K562 (cell line): ENCODE data around the gene FCAMR. TPM values are rescaled to one million over a fixed set of nuclear protein-coding genes. Genes with fewer than 3 reads are reported as not detected.

Source experiments
- ATAC-seq: fragments of 200-7000 bp; cut with Tn5 transposase; 3 replicates; pipeline ENCODE4 v1.9.1; 2020; ENCODE audit warnings: moderate library complexity
- BruUV-seq: library from RNA; stranded (reverse); fragments of 400-500 nt; replicated peaks from 2 replicates; lab custom pipeline; 2021; lab: Mats Ljungman, UMichigan
- CTCF ChIA-PET: fragments of 300-600 bp; formaldehyde crosslinking; extraction: SDS; loops from one replicate; lab custom pipeline; 2021; ENCODE audit warnings: low intra/inter-chr PET ratio; lab: Yijun Ruan, JAX
- POLR2A ChIA-PET: fragments of 300-600, 350-650 bp; sonication (Branson Sonifier 250); formaldehyde crosslinking; extraction: SDS; loops from one replicate; lab custom pipeline; 2021; ENCODE audit warnings: antibody characterized with exemption, inconsistent platforms; lab: Yijun Ruan, JAX
- DNase-seq, 4 experiments: peaks; one replicate each; pipeline versions ENCODE4 v3.0.0 to v3.0.0-alpha.2; 2011 to 2018; ENCODE audit warnings: low spot score in 3 of 4, mixed read lengths in 3 of 4; ENCODE audit errors: extremely low read depth in 1 of 4
- FAIRE-seq: peaks from 2 replicates; lab custom pipeline; 2011; peaks lifted over from hg19 to GRCh38; lab: Jason Lieb, UNC
- H2AFZ ChIP-seq: 2 replicates; pipeline ENCODE4 v1.6.0; 2011; ENCODE audit warnings: low read depth, low read length, control low read depth, inconsistent platforms
- H3K27ac ChIP-seq: fragments of 200-600 bp; 3 replicates; pipeline ENCODE4 v1.8.0; 2011; ENCODE audit warnings: low read depth, mild to moderate bottlenecking, control low read depth, inconsistent platforms, low read length, moderate library complexity, mixed read lengths; ENCODE audit errors: extremely low read depth
- H3K27me3 ChIP-seq, 2 experiments: fragments of 300-600 bp in 1 of 2; 2 replicates in 1 of 2; 3 replicates in 1 of 2; pipeline versions ENCODE4 v1.6.0 to v1.8.0; 2011; ENCODE audit warnings: inconsistent platforms in 2 of 2, low read length in 2 of 2, mild to moderate bottlenecking in 1 of 2, mixed read lengths in 1 of 2, moderate library complexity in 1 of 2; ENCODE audit not compliant: control insufficient read depth in 2 of 2, insufficient read depth in 2 of 2
- H3K36me3 ChIP-seq: fragments of 300-600 bp; 3 replicates; pipeline ENCODE4 v1.8.0; 2011; ENCODE audit warnings: mild to moderate bottlenecking, low read length, inconsistent platforms; ENCODE audit not compliant: control insufficient read depth, insufficient read depth
- H3K4me1 ChIP-seq, 2 experiments: fragments of 200-600 bp in 1 of 2; replicated peaks in 1 of 2; 2 replicates in 1 of 2; 3 replicates in 1 of 2; pipeline versions ENCODE4 v1.5.1 to v1.8.0; 2011; ENCODE audit warnings: inconsistent platforms in 2 of 2, low read length in 2 of 2, mild to moderate bottlenecking in 1 of 2, mixed read lengths in 1 of 2, moderate library complexity in 1 of 2; ENCODE audit not compliant: control insufficient read depth in 2 of 2, insufficient read depth in 2 of 2
- H3K4me2 ChIP-seq: 2 replicates; pipeline ENCODE4 v1.6.1; 2011; ENCODE audit warnings: low read length, control low read depth, inconsistent platforms, mixed read lengths; ENCODE audit not compliant: insufficient read depth
- H3K4me3 ChIP-seq: fragments of 200-600 bp; sonication (generic), shearing (Covaris generic); 2 replicates; pipeline ENCODE4 v1.5.1; 2016; ENCODE audit warnings: control low read depth, inconsistent platforms
- H3K79me2 ChIP-seq: fragments of 200-600 bp; 3 replicates; pipeline ENCODE4 v1.8.0; 2011; ENCODE audit warnings: low read length, inconsistent platforms; ENCODE audit not compliant: control insufficient read depth, insufficient read depth
- H3K9ac ChIP-seq, 2 experiments: 2 replicates each; pipeline versions ENCODE4 v1.6.0 to v1.6.1; 2011; ENCODE audit warnings: low read depth in 2 of 2, low read length in 2 of 2, control low read depth in 1 of 2, inconsistent platforms in 1 of 2, mild to moderate bottlenecking in 1 of 2, mixed read lengths in 1 of 2; ENCODE audit not compliant: insufficient read depth in 1 of 2
- H3K9me1 ChIP-seq: one replicate; pipeline ENCODE4 v1.6.0; 2011; ENCODE audit warnings: inconsistent platforms, mild to moderate bottlenecking, low read length, moderate library complexity; ENCODE audit not compliant: control insufficient read depth, insufficient read depth
- H3K9me3 ChIP-seq: replicated peaks from 2 replicates; pipeline ENCODE4 v1.5.1; 2011; ENCODE audit warnings: low read depth, low read length, inconsistent platforms; ENCODE audit not compliant: control insufficient read depth, insufficient read depth
- H4K20me1 ChIP-seq: replicated peaks from 2 replicates; pipeline ENCODE4 v1.6.1; 2011; ENCODE audit warnings: low read length, inconsistent platforms, mixed read lengths; ENCODE audit not compliant: control insufficient read depth, insufficient read depth
- CGGBP1 ChIP-seq: fragments of 250-450 bp; sonication (Bioruptor Pico); IDR thresholded peaks from 2 replicates; pipeline ENCODE4 v1.9.0; 2021; ENCODE audit warnings: mild to moderate bottlenecking
- CREB1 ChIP-seq, 2 experiments: sonication (generic) in 1 of 2; formaldehyde crosslinking in 1 of 2; IDR thresholded peaks; 2 replicates each; pipeline versions ENCODE4 v1.6.1 to v1.8.0; 2012 to 2022; ENCODE audit warnings: inconsistent platforms in 1 of 2, mild to moderate bottlenecking in 1 of 2, missing genetic modification reagents in 1 of 2, moderate library complexity in 1 of 2
- FOSL1 ChIP-seq: fragments of 200-800 bp; sonication (Bioruptor generic); conservative IDR thresholded peaks from 2 replicates; pipeline ENCODE4 v1.6.1; 2016; ENCODE audit warnings: missing genetic modification characterization, missing compliant biosample characterization
- MXD1 ChIP-seq: fragments of 250-450 bp; sonication (Bioruptor Pico); IDR thresholded peaks from 2 replicates; pipeline ENCODE4 v1.8.0; 2021; ENCODE audit warnings: borderline replicate concordance, mild to moderate bottlenecking, moderate library complexity; ENCODE audit not compliant: poor library complexity, severe bottlenecking
- NFRKB ChIP-seq: fragments of 450-650 bp; IDR thresholded peaks from 2 replicates; pipeline ENCODE4 v1.6.1; 2016; ENCODE audit warnings: low read depth
- NR2F6 ChIP-seq: fragments of 450-650 bp; formaldehyde crosslinking; IDR thresholded peaks from 2 replicates; pipeline ENCODE4 v1.4.0; 2020; ENCODE audit warnings: mild to moderate bottlenecking
- POLR2A ChIP-seq: fragments of 450-650 bp; conservative IDR thresholded peaks from 2 replicates; pipeline ENCODE4 v1.6.1; 2016
- PPARD ChIP-seq: fragments of 250-450 bp; sonication (Bioruptor Pico); IDR thresholded peaks from 2 replicates; pipeline ENCODE4 v1.8.0; 2022; ENCODE audit warnings: inconsistent platforms, mild to moderate bottlenecking, moderate library complexity
- STAT5A ChIP-seq: IDR thresholded peaks from 2 replicates; pipeline ENCODE4 v1.6.1; 2012; ENCODE audit warnings: low read length, inconsistent platforms, borderline replicate concordance
- TCF3 ChIP-seq: sonication (generic); formaldehyde crosslinking; IDR thresholded peaks from 2 replicates; pipeline ENCODE4 v1.4.0; 2020; ENCODE audit warnings: mild to moderate bottlenecking, missing genetic modification reagents
- ZNF263 ChIP-seq: sonication (generic); formaldehyde crosslinking; IDR thresholded peaks from 2 replicates; pipeline ENCODE4 v1.8.0; 2022; ENCODE audit warnings: mild to moderate bottlenecking, missing genetic modification reagents, borderline replicate concordance
- ZNF445 ChIP-seq: fragments of 250-450 bp; sonication (Bioruptor Pico); IDR thresholded peaks from 2 replicates; pipeline ENCODE4 v1.4.0; 2020; ENCODE audit warnings: low read depth, mild to moderate bottlenecking, moderate library complexity
- WGBS: fragments of 100-300 bp; shearing (Covaris generic); methylation state at CpG from one replicate; pipeline ENCODE4 v1.1.6; 2016; ENCODE audit warnings: low coverage, mixed read lengths; ENCODE audit not compliant: insufficient coverage; ENCODE audit errors: missing lambda C conversion rate; 5-methylcytosine and 5-hydroxymethylcytosine counted together
- in situ Hi-C: fragments of 300-500 bp; cut with MboI; formaldehyde crosslinking; loops from 4 replicates; pipeline ENCODE4 v1.15.0; 2018; ENCODE audit warnings: inconsistent platforms, mixed read lengths
- intact Hi-C: fragments of 100-400 bp; cut with micrococcal nuclease; formaldehyde crosslinking; loops from 2 replicates; pipeline ENCODE4 v1.14.2; 2022
- polyA plus RNA-seq, 8 experiments: library from polyadenylated mRNA; depleted of rRNA in 4 of 8; stranded (reverse) in 5 of 8; unstranded in 3 of 8; fragments of >200 nt; fragmentation: Nextera tagmentation in 2 of 8; fragmentation: Illumina TruSeq in 1 of 8; extraction: Ambion mirVana in 2 of 8; extraction: Trizol in 1 of 8; gene quantifications; 2 replicates each; pipeline versions ENCODE4 v1.2.1 to v1.2.3, GENCODE V29; 2011 to 2014; ENCODE audit warnings: inconsistent platforms in 1 of 8, missing spikeins in 1 of 8
- total RNA-seq, 7 experiments: library from RNA; depleted of rRNA in 6 of 7; stranded (reverse); fragments of >200 nt in 6 of 7; fragmentation: Illumina TruSeq in 2 of 7; extraction: Trizol in 2 of 7; gene quantifications; 2 replicates each; pipeline versions ENCODE4 v1.2.1 to v1.2.3, GENCODE V29; 2011 to 2021; ENCODE audit warnings: low replicate concordance in 1 of 7
- TF ChIP-seq, protein P1 (sequence below): fragments of 250-450 bp; sonication (Bioruptor Pico); IDR thresholded peaks from 2 replicates; pipeline ENCODE4 v1.4.0; 2020; ENCODE audit warnings: borderline replicate concordance

The FCAMR gene
- total and polyA plus RNA-seq, 9 of the 15 experiments (the other 6 are each of a cell fraction or from before 2014, with no cell fraction given), result not detected

DNA sequence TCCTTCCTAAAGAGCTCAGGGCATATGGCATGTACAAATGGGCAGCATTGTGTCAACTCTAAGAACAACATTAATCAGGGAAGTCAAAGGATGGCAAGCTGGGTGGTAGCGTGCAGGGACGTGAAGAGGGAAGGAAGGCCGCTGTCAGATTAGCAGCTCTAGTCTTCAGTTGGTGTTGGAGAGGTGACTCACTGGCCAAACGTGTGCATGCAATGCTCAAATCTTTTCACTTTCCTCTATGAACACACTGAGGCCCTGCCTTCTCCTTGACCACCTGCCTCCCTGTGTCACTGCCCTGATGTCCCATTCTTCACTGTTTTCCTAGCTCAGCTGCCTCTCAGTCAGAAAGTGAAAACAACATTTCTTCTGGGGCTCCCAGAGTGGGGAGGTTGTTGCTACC is 18.1 kb downstream of the FCAMR start:
- Histone ChIP-seq H3K4me3 (no peak overlapping the region), H3K9ac (no peak overlapping the region), H3K9me1 (no peaks in the 10 kb centered on the region), H3K27me3 (no peaks in the 10 kb centered on the region), H2AFZ (0 out of 2 replicates have a peak overlapping the region, but pooled peaks have one; percentile 21), H3K79me2 (no peaks in the 10 kb centered on the region), H3K27ac (no peak overlapping the region), H3K36me3 (no peaks in the 10 kb centered on the region), H3K4me2 (no peak overlapping the region), H3K4me1 (peaks cover 6 to 22% of the 10 kb centered on the region in 2 experiments; a peak in 4 of 5 replicates), H4K20me1 (no peaks in the 10 kb centered on the region), H3K9me3 (no peaks in the 10 kb centered on the region)
- in situ Hi-C loops (no loop called here), intact Hi-C loops (no loop called here)
- CTCF ChIA-PET, result no interaction called here
- no peak for TF ChIP-seq NR2F6 (CRISPR knock-in tag)
- TF ChIP-seq FOSL1 (tag), result peak; percentile 54
- POLR2A ChIA-PET, result interaction anchor here (0.6 to 2.9 kb wide), 4 partner anchors 9 to 59 kb away, joined by 3 to 14 read pairs (median 5); no protein-coding TSS in a partner anchor
- DNase-seq, result peak in 1 of 4 experiments; percentile 25
- no TSS peak for BruUV-seq
- WGBS, result 26% methylated on average over 4 of the region's 4 CpGs
- no peak for FAIRE-seq
- ATAC-seq, result peak; percentile 19; the same call in 1 of the 3 replicates

GRCh38 chr1:206951318-206952100 is 18.8 kb downstream of the FCAMR start:
- in situ Hi-C loops (no loop called here), intact Hi-C loops (no loop called here)
- H3K79me2 ChIP-seq, result no peaks in the 10 kb centered on the region
- FAIRE-seq (no peak), ATAC-seq (no peak), DNase-seq (no peak)
- H3K27ac ChIP-seq, result no peak overlapping the region
- no peak overlapping the region for H2AFZ ChIP-seq
- H3K9ac ChIP-seq, result no peak overlapping the region
- H3K4me3 ChIP-seq, result no peak overlapping the region
- no peaks in the 10 kb centered on the region for H3K36me3 ChIP-seq
- CTCF ChIA-PET, result no interaction called here
- no peak overlapping the region for H3K4me2 ChIP-seq
- POLR2A ChIA-PET, result interaction anchor here (0.6 to 2.9 kb wide), 3 partner anchors 10 to 60 kb away, joined by 4 to 14 read pairs (median 6); no protein-coding TSS in a partner anchor
- WGBS, result 59% methylated on average over 4 of the region's 4 CpGs
- no peaks in the 10 kb centered on the region for H4K20me1 ChIP-seq
- H3K27me3 ChIP-seq, result no peaks in the 10 kb centered on the region
- H3K9me1 ChIP-seq, result no peaks in the 10 kb centered on the region
- peaks cover 6 to 22% of the 10 kb centered on the region in 2 experiments; a peak in 4 of 5 replicates for H3K4me1 ChIP-seq
- BruUV-seq, result no TSS peak
- no peaks in the 10 kb centered on the region for H3K9me3 ChIP-seq
- TF ChIP-seq ZNF263 (CRISPR knock-in tag) (no peak), ZNF445 (CRISPR knock-in tag) (no peak), CGGBP1 (CRISPR knock-in tag) (no peak), NFRKB (no peak), MXD1 (CRISPR knock-in tag) (no peak), POLR2A (no peak), STAT5A (no peak), PPARD (no peak), CREB1 (IDR thresholded peaks at IDR 0.05) (no peak), CREB1 (CRISPR knock-in tag; IDR thresholded peaks at IDR 0.05) (no peak), TCF3 (CRISPR knock-in tag) (no peak)
- TF ChIP-seq, protein P1, sequence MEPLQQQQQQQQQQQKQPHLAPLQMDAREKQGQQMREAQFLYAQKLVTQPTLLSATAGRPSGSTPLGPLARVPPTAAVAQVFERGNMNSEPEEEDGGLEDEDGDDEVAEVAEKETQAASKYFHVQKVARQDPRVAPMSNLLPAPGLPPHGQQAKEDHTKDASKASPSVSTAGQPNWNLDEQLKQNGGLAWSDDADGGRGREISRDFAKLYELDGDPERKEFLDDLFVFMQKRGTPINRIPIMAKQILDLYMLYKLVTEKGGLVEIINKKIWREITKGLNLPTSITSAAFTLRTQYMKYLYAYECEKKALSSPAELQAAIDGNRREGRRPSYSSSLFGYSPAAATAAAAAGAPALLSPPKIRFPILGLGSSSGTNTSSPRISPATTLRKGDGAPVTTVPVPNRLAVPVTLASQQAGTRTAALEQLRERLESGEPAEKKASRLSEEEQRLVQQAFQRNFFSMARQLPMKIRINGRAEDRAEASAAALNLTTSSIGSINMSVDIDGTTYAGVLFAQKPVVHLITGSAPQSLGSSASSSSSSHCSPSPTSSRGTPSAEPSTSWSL (CRISPR knock-in tag), result no peak
